Activated CD8-positive, alpha-beta memory T cell treated with anti-CD3 and anti-CD28 coated beads for 36 hours (primary cell): Measurements from ENCODE around the gene CAPN6. TPM values are rescaled to one million over a fixed set of nuclear protein-coding genes. Genes with fewer than 3 reads are reported as not detected.

Experiments
- CTCF ChIA-PET: fragments of 350-600 bp; sonication (Branson Sonifier 250); formaldehyde crosslinking; loops from one replicate; lab custom pipeline; 2021; ENCODE audit warnings: antibody characterized with exemption; lab: Charles Lee
- POLR2A ChIA-PET: fragments of 350-600 bp; sonication (Branson Sonifier 250); formaldehyde crosslinking; loops from one replicate; lab custom pipeline; 2021; ENCODE audit warnings: antibody characterized with exemption; lab: Charles Lee
- total RNA-seq, 2 experiments: library from RNA; stranded (reverse); gene quantifications; one replicate each; pipeline ENCODE4 v1.2.3, GENCODE V29; 2021

CAPN6 gene
- total RNA-seq, 2 experiments from 2014 or later = not detected

DNA sequence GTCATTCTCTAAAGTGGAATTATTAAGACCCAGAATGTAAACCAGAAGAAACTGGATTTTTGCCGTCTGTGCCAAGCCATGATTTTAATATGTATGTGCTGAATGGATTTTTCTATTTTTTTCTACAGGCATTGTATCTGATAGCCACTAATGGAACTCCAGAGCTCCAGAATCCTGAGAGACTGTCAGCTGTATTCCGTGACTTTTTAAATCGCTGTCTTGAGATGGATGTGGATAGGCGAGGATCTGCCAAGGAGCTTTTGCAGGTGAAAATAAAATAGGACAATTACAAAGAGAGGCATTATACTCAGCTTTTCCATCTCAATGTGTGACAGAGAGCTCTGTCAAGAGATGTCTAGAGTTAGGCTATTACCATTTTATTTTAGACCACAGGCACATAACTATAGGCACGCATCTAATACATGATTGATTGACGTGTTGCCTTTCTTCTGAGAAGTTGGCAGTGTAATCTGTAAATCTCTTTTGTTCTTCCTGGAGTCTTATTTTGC is 53.9 kb downstream of the CAPN6 start:
- ChIA-PET CTCF (no interaction called here), POLR2A (no interaction called here)

DNA sequence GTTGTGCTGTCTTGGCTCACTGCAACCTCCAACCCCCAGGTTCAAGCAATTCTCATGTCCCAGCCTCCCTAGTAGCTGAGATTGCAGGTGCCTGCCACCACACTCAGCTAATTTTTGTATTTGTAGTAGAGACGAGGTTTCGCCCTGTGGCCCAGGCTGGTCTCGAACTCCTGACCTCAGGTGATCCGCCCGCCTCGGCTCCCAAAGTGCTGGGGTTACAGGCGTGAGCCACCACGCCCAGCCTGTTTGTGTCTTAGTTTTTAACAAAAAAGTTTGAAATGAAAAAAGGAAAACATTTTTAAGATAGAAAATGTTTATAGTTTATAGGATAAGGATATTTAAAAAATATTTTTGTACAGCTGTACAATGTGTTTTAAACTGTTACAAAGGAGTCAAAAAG is 62.4 kb downstream of the CAPN6 start:
- POLR2A ChIA-PET = no interaction called here
- CTCF ChIA-PET = no interaction called here

DNA sequence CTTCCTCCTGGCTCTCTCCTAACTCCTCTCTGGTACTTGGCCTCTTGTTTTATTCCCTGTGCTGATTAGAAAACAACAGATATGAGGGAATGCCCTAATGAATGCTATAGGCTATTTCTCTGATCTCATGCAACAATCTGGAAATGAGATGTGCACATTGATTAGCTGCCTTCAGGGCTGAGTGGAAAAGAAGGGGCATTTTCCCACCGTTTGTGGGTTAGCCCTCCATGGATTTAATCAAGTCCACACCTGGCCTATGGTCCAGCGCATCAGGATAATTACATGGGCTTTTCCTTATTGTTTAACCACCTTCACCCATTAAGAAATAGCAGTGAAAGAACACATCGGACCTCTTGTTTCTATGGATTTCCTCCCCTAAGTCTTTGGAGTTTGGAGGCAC is 70.0 kb downstream of the CAPN6 start:
- CTCF ChIA-PET = no interaction called here

DNA sequence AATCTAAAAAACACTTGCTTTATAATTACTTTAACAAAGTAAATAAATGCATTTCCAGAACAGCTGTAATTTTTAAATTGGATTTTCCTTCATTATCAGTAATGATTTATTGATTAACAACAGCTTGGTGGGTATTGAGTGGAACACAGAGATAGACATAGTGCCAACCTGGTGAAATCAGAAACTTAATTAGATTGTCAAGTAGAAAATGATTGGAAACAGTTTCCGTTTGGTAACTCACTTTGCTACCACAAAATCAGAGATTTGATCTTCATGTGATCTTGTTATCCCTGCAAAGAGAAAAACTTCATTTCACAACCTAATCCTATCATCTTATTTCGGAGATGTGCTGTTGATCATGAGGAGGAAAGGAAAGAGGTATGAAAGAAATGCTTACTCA is 70.8 kb downstream of the CAPN6 start:
- POLR2A ChIA-PET = no interaction called here

More for the DNA sequence above, 70.0 kb downstream of the CAPN6 start:
- POLR2A ChIA-PET = no interaction called here

More for the DNA sequence above, 70.8 kb downstream of the CAPN6 start:
- CTCF ChIA-PET = no interaction called here

Other genes starting within 250 kb of the CAPN6 start
- gene PAK3, start 174.3 kb downstream of the CAPN6 start, total RNA-seq = under 1 TPM; 0.15 to 0.46 TPM
- not detected for gene DCX, start 141.7 kb upstream of the CAPN6 start, total RNA-seq
- not detected for gene SERTM2, start 241.2 kb upstream of the CAPN6 start, total RNA-seq